Measurements from ENCODE around the gene ELOA.
"Not testable (repeated sequence)": the region's sequence is repeated elsewhere in the genome, so short reads cannot be mapped to it uniquely, and the experiment has no call there.

DNA sequence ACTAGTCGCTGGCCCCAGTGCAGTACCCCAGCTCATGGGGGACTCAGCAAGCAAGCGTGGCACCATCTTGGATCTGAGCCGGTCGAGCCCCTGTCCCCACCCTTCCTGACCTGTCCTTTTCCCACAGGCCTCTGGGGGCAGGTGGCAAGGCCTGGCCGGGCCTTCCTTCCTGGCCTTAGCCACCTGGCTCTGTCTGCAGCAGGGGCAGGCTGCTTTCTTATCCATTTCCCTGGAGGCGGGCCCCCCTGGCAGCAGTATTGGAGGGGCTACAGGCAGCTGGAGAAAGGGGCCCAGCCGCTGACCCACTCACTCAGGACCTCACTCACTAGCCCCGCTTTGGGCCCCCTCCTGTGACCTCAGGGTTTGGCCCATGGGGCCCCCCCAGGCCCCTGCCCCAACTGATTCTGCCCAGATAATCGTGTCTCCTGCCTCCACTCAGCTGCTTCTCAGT lies 51.5 kb downstream of the ELOA start:
- not testable (repeated sequence) for TF ChIP-seq POLR2A (IDR thresholded peaks at IDR 0.05)
- TF ChIP-seq, protein P1, sequence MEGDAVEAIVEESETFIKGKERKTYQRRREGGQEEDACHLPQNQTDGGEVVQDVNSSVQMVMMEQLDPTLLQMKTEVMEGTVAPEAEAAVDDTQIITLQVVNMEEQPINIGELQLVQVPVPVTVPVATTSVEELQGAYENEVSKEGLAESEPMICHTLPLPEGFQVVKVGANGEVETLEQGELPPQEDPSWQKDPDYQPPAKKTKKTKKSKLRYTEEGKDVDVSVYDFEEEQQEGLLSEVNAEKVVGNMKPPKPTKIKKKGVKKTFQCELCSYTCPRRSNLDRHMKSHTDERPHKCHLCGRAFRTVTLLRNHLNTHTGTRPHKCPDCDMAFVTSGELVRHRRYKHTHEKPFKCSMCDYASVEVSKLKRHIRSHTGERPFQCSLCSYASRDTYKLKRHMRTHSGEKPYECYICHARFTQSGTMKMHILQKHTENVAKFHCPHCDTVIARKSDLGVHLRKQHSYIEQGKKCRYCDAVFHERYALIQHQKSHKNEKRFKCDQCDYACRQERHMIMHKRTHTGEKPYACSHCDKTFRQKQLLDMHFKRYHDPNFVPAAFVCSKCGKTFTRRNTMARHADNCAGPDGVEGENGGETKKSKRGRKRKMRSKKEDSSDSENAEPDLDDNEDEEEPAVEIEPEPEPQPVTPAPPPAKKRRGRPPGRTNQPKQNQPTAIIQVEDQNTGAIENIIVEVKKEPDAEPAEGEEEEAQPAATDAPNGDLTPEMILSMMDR (IDR thresholded peaks at IDR 0.05) = not testable (repeated sequence)

All from vagina (tissue), 2 donors.